Epithelial cell of proximal tubule (primary cell): ENCODE results near the gene BGLAP. TPM values are rescaled to one million over a fixed set of nuclear protein-coding genes. Genes with fewer than 3 reads are reported as not detected.

Experiments
- DNase-seq: peaks from one replicate; pipeline ENCODE4 v3.0.0-alpha.2; 2011; ENCODE audit warnings: low read depth
- H3K4me3 ChIP-seq: 2 replicates; pipeline ENCODE4 v1.5.1; 2011; ENCODE audit warnings: low read depth, mild to moderate bottlenecking, low read length
- total RNA-seq: library from RNA; depleted of rRNA; stranded (reverse); fragments of >200 nt; gene quantifications from 2 replicates; pipeline ENCODE4 v1.2.3, GENCODE V29; 2015
- TF ChIP-seq, protein P1 (sequence below): conservative IDR thresholded peaks from 2 replicates; pipeline ENCODE4 v1.5.1; 2012; ENCODE audit warnings: low read depth, mild to moderate bottlenecking, low read length

Gene BGLAP
- total RNA-seq, 1 donor from 2014 or later = 0.29 TPM

DNA sequence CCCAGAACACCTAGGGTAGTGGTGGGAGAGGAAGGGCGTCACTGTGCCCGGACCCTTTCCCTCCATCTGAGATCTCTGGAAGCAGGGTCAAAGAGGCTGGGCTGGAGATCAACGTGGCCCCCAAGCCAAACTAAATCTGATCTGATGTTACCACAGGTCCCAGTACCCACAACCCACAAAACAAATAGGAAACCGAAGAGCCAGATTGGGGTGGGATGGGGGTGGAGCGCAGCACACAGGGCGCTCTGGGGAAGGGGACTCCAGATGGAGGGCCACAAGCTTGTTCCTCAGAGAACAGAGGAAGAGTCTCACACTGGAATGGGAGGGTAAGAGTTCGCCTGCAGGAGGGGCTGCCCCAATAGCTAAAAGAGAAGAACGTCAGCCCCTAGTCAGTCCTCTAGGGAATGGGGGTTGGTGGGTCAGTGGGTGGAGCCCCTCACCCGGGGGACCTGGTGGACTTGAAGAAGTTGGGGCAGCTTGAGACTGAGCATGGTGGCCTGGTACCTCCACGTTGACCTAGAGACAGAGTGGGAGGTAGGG, 4.3 kb downstream of the BGLAP start:
- H3K4me3 ChIP-seq = no peak overlapping the region
- no peak for DNase-seq
- TF ChIP-seq, protein P1, sequence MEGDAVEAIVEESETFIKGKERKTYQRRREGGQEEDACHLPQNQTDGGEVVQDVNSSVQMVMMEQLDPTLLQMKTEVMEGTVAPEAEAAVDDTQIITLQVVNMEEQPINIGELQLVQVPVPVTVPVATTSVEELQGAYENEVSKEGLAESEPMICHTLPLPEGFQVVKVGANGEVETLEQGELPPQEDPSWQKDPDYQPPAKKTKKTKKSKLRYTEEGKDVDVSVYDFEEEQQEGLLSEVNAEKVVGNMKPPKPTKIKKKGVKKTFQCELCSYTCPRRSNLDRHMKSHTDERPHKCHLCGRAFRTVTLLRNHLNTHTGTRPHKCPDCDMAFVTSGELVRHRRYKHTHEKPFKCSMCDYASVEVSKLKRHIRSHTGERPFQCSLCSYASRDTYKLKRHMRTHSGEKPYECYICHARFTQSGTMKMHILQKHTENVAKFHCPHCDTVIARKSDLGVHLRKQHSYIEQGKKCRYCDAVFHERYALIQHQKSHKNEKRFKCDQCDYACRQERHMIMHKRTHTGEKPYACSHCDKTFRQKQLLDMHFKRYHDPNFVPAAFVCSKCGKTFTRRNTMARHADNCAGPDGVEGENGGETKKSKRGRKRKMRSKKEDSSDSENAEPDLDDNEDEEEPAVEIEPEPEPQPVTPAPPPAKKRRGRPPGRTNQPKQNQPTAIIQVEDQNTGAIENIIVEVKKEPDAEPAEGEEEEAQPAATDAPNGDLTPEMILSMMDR = no peak

DNA sequence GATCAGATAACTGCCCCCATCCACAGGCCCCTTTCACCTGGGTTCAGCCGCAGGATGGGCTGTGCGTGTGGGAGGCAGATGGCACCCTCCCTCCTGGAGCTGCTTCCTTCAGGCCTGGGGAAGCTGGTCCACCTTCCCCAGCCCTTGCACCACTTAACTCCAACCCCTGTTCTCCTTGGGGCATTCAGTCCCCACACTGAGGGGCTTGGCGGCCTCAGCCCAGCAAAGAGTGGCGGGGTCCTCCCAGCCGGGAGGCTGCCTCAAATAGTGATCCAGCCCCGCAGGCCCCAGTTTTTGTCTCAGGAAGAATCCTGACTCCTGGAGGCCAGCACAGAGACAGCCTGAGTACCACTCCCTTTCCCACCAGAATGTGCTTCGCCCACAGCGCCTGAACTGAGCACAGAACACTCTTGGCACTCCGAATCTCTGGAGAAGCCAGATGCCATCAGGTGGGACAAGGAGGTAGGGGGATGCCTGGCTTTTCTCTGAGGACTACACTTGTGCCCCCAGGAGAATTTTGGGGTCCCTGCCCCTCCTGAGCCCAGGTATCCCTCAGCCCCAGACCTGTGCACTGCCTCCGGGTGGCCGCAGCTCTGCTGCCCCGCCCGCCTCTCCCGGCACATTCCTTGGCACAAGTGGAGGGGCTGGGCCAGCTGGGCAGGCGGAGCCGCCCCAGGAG, 4.9 kb downstream of the BGLAP start:
- H3K4me3 ChIP-seq = no peak overlapping the region
- TF ChIP-seq, protein P1 = no peak
- no peak for DNase-seq

DNA sequence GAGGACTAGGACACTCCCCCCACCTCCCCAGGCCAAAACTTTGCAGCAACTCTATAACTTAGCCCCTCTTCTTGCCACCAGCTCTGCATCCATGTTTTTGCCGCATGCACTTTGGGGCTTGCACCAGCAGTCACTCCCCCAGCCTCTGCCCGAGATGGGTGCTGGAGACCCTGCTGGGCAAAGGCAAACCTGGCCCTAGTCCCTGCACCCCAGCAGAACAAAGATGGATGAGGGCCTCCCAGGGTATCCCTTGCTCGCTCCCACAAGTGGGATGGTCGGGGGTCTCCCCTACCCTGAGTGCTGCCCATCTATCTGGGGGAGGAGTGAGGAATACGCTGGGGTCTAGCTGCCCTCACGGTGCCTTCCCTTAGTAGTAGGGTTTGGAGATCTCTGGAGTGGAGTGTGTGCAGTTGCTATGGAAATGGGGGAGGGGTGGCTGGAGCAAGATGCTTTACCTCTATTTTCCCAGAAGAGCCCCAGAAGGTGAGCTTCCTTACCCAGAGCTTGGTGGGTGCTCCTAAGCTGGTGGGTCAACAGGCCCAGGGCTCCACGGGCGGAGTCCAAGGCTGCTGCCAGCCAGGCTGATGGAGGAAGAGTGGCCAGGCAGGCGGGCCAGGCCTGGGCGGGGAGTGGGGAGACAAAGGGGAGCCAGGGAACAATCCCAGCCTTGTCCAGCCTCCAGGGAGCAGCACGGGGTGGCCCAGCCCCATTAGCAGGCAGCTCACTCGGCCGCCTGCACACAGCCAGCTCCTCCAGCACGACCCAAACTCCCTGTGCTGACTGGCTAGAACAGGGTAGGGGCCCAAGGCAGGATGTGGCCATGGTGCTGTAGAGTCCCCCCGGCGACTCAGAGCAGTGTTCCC, 5.7 kb downstream of the BGLAP start, which contains the start of gene PAQR6:
Gene PAQR6 (minus strand): TSS at position 597 of the 863 bp plus-strand sequence. CDS start 1,325 bp downstream, outside the sequence.
- no peak within 1 kb of the TSS for H3K4me3 ChIP-seq
- TF ChIP-seq, protein P1 = no peak
- no peak for DNase-seq

DNA sequence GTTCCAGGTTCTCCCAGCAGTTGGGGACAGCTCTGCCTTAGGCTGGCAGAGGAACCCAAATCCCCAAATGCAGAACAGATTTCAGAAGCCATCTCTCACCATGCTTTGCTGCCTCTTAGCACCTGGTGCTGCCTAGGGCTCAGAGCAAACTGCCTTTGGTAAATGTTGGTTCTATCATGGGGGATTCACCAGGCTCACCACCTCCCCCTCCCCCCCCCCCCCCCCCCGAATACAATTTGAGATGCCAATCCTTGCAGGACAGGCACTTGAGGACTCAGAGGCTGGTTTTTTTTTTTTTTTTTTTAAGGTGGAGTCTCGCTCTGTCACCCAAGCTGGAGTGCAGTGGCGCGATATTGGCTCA, 6.3 kb downstream of the BGLAP start:
- TF ChIP-seq, protein P1 = no peak
- no peak for DNase-seq

DNA sequence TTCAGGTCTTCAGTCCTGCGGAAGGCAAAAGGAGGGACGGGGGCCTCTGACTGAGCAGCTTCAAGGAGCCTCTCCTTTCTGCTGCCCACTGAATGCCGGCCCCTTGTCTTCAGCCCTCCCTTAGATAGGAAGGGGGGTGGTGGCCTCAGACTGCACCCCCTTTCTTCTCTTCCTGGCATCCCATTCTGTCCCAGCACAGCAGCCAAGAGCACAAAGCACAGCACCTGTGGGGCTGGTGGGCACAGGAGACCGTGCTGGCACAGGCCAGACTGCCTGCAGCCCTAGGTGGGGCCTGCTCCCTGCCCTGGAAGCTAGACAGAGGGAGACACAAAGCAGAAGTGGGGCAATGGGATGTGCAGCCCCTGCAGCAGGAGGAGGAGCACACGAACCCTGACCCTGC, 7.6 kb downstream of the BGLAP start:
- DNase-seq = no peak
- TF ChIP-seq, protein P1 = no peak
- H3K4me3 ChIP-seq = no peak overlapping the region

More for the DNA sequence above, 6.3 kb downstream of the BGLAP start:
- no peak overlapping the region for H3K4me3 ChIP-seq

DNA sequence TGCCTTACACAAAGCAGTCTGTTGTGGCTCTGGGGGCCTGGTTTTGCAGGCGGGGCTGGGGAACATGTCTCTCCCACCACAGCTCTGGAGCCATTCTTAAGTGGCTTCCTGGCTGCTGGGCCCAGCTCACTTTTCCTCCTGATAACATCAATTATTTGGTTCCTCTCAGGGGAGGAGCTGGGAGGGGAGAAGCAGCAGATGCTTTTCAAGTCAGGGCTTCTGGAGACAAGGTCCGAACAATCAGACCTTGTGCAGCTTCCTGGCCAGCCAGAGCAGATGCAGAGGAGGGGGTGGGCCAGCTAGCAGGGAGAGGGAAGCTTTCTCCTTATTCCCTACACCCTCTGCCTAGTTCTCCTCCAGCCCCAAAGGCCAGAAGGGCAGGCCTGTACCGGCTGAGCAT, 9.5 kb downstream of the BGLAP start:
- H3K4me3 ChIP-seq = no peak overlapping the region
- TF ChIP-seq, protein P1 = no peak
- no peak for DNase-seq
